ENCODE data around the gene HES6.
A peak's percentile ranks its signal among the peaks of the same experiment; 100 is the strongest.

HES6 gene, protein sequence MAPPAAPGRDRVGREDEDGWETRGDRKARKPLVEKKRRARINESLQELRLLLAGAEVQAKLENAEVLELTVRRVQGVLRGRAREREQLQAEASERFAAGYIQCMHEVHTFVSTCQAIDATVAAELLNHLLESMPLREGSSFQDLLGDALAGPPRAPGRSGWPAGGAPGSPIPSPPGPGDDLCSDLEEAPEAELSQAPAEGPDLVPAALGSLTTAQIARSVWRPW

DNA sequence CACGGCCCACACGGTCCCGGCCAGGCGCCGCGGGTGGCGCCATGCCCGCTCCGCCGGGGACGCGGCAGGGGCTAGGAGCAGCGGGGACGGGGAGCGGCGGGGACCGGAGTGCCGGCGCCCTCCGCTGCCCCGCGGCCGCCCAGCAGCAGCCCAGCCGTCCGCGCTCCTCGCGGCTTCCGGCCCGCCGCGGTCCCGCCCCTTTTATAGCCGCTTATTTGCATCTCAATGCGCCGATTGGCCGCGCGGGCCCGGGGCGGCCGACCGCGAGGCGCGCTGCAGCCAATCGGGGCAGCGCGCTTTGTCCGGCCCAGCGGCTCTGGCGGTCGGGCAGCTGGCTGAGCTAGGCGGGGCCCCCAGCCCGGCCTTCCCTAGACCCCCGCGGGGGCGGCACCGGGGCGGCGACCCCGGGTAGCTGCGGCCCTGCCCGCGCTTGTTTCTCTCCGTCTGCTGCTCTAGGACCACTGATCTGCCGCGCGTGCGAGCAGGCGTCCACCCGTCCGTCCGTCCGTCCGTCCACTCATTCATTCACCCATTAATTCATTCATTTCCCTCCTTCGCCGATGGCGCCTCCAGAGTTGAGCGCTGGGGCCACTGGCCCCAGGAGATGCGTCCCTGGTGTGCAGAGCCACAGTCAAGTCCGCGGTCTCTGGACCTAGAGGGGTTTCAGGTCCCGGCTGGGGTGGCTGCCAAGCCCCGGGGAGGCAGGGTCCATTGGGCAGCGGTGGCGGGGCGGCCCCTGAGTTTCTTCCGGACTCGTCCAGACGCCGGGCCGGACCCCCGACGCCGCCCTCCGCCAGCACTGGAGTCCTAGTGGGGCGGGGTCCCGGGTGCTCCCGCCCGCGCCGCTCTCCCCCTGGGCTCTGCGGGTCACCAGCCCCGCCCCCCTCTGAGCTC, at the start of gene HES6:
HES6 (minus strand) TSS at position 176 of the 894 bp plus-strand sequence; CDS start at position 43, 133 bp downstream.
- peak; percentile 70 for DNase-seq (ENCODE audit: low spot score)

DNA sequence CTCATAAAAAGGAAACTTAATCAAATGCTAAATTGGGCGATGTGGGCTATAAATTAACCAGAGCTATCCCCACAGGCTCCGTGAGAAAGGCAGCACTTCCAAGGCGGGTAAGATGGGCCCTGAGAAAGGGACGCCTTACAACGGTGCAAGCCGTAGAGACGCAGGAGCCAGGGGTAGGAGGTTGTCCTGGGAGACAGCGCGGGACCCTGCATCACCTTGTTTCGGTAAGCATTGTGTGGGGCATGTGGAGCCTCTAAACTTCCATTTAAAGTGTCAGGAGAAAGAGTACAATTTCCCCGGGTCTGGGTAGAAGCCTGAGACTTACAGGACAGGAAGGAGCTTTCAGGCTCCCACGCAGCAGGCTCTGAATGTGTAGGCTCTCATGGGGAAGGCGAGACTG, 49.7 kb upstream of the HES6 start:
- DNase-seq (ENCODE audit: low spot score), result no peak

DNA sequence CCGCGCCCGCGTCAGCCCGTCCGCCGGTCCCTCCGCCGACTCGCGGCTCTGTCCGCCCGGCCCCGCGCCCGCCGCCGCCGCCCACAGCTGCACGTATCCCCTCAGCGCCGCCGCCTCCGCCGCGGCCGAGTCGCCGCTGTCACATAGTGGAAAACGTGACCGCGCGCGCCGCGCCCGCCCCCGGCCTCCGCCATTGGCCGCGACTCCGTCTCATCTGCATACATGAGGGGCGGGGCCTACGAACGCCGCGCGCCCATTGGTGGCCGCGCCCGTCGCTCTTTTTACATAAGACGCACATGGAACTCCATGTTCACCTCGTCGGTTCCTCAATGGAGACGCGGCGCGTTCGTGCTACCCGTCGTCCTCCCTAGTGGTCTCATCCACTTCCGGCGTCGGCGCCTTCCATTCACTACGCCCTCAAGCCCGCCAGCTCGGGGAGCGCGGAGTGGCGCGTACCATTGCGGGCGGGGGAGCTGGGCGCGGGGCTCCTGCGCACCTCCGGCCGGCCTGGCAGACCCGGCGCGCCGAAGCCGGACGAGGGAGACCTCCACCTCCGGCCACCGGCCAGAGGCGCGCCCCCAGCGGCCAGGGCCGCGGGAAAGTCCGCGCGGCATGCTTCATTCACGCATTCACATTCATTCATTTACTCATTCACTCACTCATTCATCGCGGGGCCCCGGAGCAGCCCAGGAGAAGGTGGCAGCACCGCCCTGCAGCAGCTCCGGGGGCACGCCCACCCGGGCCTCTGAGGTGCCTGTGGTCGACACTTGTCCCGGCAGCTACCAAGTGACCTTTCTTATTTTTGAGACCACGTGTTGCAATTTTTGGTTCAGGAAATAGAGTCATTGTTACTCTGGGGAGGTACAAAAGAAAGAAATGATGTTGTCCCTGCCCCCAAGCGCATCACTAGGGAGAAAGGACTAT, 49.1 kb upstream of the HES6 start:
- DNase-seq (ENCODE audit: low spot score), result peak; percentile 99

DNA sequence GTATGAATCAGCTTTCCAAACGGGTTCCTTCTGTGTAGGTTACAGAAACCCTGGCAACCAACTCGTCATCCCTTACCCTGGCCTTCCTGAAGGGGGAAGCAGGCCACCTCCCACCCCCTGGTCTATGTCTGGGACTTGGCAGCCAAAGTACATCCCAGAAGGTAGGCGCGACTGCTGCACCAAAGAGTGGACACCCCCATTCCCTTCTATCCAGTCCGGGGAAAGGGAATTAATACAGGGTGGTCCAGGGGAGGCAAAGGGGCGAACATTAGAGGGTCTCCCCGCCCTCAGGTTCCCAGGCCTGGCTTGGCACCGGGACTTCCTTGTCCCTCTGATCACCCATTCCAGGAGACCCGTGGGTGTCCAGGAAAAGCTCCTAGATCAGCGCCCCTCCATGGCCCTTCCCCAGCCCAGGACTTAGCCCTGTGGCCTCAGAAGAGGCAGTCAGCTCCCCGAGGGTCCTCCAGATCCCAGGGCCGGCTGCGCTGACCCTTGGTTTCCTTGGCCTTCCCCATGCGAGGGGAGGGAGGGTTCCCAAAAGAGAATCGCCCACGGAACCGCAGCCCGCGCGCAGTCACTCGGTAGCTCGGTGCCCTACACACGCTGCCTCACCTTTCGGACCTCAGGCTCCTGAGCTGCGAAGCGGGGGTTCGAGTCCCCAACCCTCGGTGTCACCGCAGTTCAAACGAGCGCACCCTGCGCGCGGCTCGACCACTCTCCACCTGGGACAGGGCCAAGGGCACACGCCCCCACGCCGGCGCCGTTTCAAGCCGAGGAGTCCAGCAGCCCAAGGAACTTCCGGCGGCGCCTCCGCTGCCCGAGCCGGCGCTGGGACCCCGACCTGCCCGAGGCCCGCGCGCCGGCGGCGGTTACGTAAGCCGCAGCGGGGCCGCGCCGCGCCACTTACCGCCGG, 48.2 kb upstream of the HES6 start, which contains the start of gene PER2:
PER2 (minus strand) TSS at position 874 of the 913 bp plus-strand sequence. CDS start 10,674 bp downstream, outside the sequence.
- peak; percentile 61 for DNase-seq (ENCODE audit: low spot score)

DNA sequence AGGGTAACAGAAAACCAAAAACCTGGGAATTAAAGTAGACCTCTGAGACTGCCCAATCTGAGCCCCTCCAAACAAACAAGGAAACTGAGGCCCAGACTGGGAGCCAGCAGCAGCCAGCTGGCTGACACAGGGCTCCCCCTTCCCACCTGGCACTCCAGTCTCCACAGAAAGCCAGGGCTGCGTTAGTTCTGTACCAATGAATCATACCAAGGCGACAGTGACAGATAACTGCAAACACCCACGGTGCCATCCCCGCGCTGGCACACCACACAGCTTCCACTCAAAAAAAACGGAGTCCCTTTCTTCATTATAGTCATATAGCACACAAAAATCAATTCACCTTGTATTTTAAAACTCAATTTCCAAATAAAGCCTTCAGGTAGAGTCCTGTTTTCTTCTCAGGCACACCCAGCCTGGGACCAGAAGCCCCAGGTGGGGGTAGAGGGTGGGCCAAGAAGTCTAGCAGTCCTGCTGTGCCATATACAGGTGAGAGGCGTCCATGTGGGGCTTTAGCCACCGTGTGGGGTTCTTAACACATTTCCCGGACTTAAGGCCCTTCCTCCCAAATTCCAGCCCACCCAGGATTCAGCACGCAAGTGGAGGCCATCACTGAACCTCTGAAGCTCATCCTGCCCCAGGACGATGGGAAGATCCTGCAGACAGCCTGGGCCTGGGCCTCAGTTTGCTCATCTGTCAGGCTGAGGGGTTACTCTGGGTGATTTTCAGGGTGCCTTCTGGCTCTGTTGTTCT, 47.3 kb upstream of the HES6 start:
- peak; percentile 23 for DNase-seq (ENCODE audit: low spot score)

DNA sequence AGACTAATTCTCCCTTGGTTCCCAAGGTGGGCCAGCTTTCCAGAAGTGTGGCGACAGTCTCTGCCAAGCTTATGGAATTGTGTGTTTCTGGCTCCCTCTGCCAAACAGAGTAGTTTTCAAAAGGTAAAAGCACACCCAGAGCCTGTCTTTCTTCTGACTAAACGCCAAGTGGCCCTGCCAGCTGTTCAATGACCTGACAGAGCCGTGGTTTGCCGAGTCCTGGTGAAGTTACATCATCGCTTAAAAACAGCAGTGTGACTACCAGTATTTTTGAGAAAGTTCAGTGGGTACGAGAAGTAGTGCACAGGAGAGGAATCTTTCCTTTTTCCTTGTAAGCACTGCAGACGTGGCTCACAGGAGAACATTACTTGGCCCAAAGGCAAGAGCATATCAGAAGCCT, 46.7 kb upstream of the HES6 start:
- DNase-seq (ENCODE audit: low spot score), result peak; percentile 17

DNA sequence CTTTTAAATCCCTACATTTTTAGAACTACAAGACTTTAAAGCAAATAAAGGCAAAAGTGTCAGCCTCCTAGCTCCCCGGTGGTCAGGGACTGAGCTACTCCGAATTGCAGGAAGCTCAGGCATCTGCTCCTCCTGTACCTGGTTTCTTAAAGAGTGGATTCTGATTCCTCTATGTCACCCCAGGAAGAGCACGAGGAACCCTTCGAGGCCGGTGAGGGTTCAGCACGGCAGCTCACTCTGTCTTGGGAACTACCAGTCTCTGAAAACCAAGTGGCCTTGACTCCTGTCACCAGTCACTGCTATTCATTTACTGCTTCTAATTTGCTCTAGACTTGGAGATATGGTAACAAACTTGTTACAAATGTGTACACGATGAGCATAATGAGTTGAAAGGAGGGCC, 46.3 kb upstream of the HES6 start:
- DNase-seq (ENCODE audit: low spot score), result no peak

DNA sequence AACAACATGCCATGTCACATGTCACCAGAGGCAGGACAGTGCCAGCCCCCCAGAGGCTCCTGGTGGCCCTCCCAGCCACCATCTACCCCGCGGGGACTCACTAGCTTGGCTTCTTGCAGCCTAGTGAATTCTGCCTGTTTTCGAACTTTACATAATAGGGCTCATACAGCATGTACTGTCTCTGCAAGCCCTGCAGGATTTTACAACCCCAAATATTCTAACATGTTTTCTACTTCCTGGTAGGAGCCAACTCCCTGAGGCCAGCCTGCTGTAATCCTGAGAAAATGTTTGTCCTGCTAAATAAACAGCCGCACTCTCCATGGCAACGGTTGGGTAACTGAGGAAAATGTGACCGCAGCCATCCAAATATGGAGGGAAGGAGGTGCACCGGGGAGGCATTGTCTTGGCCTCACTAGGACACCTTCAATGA, 45.8 kb upstream of the HES6 start:
- DNase-seq (ENCODE audit: low spot score), result peak; percentile 26

DNA sequence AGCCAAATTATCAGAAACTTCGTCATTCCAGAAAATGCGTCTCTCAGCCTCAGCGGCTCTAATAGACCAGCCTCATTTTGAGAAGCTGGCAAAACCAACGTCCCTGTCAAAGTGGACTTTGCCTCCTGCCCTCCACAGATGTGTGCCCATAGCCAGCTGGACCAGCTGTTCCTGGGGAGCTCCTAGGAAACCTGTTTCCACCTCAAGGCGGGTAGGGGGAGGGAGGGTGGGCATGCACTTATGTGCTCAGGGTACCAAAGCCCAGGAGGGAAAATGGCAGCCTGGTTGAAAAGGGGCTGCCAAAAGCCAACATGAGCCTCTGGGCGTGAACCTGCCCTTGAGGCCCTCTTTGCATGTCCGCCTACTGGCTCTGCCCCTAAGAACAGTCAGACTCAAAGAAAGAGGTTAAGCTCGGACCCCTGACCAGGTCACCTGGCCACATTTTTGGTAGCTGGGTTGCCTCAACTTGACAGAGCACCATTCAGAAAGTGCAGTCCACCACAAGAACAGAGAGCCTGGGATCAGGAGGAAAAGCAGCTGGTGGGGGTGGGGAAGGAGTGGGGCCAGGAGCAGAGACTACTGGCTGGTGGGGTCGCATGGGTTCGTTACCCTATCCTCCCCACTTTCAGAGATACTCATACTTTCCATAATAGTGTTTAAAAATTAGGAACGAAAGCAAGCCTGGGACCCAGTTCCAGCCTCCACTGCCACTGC, 45.1 kb upstream of the HES6 start:
- DNase-seq (ENCODE audit: low spot score), result no peak

DNA sequence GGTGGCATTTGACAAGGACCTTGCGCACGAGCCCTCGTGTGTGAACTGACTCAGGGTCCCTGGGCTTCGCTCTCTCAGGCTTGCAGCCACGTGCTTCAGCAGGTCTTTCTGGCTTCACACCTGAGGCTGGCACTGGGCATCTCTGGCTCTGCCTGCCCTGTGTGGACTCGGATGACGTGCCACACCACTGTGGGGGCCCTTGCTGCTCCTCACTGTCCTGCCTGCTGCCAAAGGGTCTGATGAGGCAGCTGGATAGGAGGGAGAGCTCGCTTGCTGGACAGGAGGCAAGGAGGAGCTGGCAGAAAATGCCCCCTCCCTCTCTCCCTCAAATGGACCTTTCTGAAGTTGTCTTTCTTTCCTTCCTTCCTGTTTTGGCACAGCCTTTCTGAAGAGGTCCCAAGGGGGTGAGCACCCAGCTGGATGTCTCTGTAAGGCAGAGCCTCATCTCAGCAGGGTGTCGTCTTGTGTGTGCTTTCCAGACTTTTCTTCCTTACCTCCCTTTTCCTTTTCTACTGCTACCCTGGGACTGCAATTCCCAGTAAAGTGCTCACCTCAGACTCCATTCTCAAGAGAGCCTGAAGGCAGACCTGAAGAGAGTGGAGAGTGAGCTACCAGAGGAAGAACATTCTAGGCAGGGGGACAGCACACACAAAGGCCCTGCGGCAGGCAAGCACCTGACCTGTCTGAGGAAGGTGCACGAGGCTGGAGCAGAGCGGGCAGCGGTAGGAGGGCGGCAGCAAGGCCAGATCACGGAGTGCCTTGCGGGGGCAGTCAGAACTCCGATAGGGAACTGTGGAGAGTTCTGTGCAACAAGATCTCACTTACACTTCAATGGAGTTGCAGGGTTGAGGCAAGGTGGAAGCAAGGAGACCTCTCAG, 43.3 kb upstream of the HES6 start:
- DNase-seq (ENCODE audit: low spot score), result no peak

DNA sequence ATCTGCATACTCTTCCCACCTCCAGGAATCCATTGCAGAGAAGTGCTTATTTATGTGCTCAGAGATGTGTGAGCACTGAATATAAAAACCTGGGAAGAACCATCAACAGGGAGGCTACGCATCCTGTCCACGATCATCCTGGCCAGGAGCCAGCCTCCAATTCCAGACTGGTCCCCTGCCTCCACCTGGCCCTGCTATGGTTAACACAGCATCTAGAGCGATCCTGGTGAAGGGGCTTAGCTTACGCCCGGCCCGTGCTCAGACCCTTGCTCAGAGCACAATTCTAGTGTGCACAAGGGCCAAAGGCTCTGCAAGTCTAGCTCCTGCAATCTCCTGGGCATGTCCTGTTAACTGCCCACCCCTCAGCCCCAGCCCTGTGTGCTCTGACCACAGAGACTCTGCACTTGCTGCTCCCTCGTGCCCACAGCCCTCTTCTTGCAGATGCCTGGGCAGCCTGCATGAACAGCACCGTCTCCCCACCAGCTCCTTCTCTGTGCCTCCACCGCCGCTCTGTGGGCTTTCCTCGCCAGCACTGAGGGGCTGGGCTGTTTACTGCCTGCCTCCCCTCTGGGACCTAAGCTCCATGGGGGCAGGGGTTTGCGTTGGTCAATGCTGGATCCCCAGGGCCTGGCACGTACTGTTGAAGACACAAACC, 42.1 kb upstream of the HES6 start:
- no peak for DNase-seq (ENCODE audit: low spot score)

DNA sequence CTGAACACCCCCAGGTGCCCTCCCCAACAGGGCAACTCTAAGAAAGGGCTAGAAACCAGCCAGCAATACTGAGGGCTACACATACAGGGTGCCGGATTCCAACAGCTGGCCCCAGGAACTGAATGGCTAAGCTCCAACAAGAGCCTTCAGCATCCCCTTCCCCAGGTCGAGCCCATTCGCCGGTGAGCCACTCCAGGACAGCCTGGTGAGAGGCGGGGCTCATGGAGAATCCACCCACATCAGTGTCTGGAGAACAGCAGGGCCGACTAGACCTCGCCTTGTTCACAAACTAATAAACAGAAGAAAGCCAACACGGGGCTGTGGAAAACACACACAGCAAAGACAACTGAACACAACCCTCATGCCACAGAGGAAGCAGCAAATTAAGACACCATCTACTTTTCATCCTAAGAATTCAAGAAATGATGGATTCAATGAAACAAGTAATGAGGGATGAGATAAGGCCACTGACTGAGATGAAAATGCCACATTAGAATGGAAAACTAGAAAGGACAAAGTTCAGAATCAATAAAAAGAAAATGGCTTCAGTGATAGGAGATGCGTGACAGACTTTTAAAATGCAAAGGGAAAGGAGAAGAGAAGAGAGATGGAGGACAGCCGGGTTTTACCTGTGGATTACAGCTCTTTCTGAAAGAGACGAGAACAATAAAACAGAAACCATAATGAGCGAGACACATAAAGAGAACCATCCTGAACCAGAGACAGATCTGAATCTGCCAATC, 40.4 kb upstream of the HES6 start:
- no peak for DNase-seq (ENCODE audit: low spot score)

DNA sequence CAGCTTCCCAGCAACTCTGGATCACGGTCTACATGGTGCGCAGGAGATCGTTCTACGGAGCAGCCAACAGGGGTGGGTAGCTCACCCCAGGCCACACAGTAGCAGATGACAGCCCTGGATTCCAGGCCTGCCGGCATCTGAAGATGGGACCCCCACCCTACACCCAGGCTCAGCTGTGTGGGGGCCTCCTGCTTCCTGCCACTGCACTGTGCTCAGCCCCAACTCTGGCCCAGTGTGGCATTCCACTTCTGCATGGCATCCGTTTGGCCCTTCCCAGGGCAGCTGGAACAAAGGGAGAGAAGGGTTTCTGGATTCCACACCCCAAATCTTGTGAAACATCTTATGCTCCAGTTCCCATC, 39.5 kb upstream of the HES6 start:
- DNase-seq (ENCODE audit: low spot score), result no peak

DNA sequence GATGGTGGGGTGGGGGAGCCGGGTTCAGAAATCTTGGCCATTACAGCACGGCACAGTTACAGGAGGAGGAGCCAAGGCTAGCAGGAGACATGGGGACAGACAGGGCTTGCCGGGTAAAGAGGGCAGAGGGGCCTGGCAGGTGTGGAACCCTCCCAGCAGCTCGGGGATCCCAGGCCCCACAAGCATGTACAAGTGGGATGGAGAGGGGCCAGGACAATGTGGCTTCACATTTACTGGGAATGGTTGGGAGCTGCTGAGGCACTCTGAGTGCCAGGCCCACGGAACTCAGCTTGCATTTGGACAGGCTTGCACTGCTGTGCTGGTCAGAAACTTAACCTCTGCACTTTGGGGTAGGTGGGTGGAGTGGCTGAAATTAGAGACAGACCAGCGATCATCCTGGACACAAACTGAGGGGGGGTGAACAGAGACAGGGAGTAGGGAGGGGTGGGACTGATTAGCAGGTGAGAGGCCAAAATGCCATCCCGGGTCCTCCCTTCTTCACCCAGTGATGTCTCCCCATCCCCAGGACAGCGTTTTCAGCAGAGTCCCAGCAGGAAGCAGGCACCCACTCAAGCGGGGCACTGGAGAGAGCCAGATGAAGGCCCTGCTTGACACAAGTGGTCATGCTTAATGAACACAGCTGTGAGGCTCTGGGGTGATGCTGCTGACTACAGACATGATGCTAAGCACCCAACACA, 38.9 kb upstream of the HES6 start:
- DNase-seq (ENCODE audit: low spot score), result no peak

DNA sequence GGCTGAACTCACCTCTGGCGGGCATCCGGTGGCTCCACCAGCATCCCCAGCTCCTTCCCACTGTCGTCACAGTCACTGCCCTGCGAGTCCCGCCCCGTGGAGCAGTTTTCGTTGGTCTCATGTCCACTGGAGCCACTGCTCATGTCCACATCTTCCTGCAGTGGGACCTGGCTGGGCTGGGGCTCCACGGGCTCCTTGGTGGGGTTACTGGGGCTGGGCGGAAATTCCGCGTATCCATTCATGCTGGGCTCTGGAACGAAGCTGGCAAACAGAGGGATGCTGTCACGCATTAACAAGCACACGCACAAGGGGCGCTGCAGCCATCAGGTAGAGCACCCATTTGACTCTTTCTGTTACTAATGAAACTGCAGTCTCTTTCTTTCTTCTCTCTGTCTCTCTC, 37.9 kb upstream of the HES6 start:
- DNase-seq (ENCODE audit: low spot score), result no peak

DNA sequence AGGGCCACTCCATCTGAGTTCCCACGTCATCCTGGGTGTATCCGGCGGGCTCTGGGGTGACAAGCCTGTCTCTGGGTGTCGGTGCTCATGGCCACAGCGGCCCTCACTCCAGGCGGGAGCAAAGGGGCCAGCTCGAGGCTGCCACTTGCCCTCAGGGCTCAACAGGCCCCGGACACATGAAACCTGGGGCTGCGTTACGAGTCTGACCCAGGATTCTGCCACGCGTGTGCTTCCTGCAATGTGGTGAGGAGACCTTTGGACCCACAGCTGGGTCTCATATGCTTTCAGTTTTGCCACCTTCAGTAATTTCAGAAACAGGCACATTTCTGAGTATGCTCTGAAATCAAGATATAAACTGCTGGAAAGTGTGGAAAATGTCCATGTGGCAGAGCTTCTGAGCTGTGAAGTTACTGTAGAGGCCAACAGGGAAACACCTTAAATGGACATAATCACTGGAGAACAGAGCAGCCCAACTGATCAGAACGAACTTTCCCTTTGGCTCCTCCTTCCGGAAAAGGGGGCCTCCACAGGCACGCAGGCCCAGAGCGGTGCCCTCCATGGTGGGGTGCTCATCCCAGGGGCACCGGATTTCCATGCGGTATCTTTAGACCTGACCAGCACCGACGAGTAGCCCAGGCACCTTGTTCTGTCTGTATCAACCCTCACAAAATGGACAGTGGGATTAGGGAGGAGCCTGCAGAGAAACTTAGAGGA, 34.5 kb upstream of the HES6 start:
- DNase-seq (ENCODE audit: low spot score), result no peak
